Prostate gland (tissue), 2 donors: ENCODE measurements around the gene MT1M. TPM values are rescaled to one million over a fixed set of nuclear protein-coding genes. Genes with fewer than 3 reads are reported as not detected.

Experiments
- DNase-seq: peaks from one replicate; pipeline ENCODE4 v3.0.0-alpha.2; 2019; ENCODE audit warnings: low spot score
- H3K27ac ChIP-seq, 2 donors: fragments of 200-600 bp; sonication (generic); 2 replicates each; pipeline ENCODE4 v1.5.1; 2017 to 2019
- H3K27me3 ChIP-seq: fragments of 200-600 bp; sonication (generic); replicated peaks from 2 replicates; pipeline ENCODE4 v1.5.1; 2019; ENCODE audit not compliant: insufficient read depth
- H3K36me3 ChIP-seq, 2 donors: fragments of 200-600 bp; sonication (generic); 1 replicate in 1 of 2; 2 replicates in 1 of 2; pipeline versions ENCODE4 v1.5.1 to v1.8.1; 2017 to 2019
- H3K4me1 ChIP-seq: fragments of 200-600 bp; sonication (generic); replicated peaks from 2 replicates; pipeline ENCODE4 v1.5.1; 2019
- H3K4me3 ChIP-seq, 2 donors: fragments of 200-600 bp; sonication (generic); 2 replicates each; pipeline ENCODE4 v1.5.1; 2017 to 2019
- H3K9me3 ChIP-seq: fragments of 200-600 bp; sonication (generic); 2 replicates; pipeline ENCODE4 v1.5.1; 2017
- POLR2A ChIP-seq: fragments of 450-650 bp; IDR thresholded peaks from one replicate; pipeline ENCODE4 v1.6.1; 2016; ENCODE audit warnings: antibody characterized with exemption, mild to moderate bottlenecking
- POLR2AphosphoS5 ChIP-seq: sonication (generic); formaldehyde crosslinking; IDR thresholded peaks from one replicate; pipeline ENCODE4 v1.6.1; 2017; ENCODE audit warnings: antibody characterized with exemption
- WGBS: methylation state at CpG from one replicate; pipeline ENCODE4 v1.1.5; 2018; 5-methylcytosine and 5-hydroxymethylcytosine counted together
- intact Hi-C: fragments of 100-400 bp; cut with DNase I; formaldehyde crosslinking; loops from one replicate; pipeline ENCODE4 v1.14.2; 2022
- total RNA-seq, 2 donors: library from RNA; depleted of rRNA; stranded (reverse); fragments of >200 nt; gene quantifications; one replicate each; pipeline ENCODE4 v1.1.0, GENCODE V29; 2016
- TF ChIP-seq, protein P1 (sequence below), 4 experiments: fragments of 200-600 bp in 2 of 4; fragments of 450-650 bp in 2 of 4; sonication (generic) in 2 of 4; IDR thresholded peaks; 1 replicate in 3 of 4; 2 replicates in 1 of 4; pipeline ENCODE4 v1.5.1; 2016 to 2019; ENCODE audit warnings: antibody characterized with exemption in 4 of 4, mild to moderate bottlenecking in 2 of 4, moderate library complexity in 2 of 4

Gene MT1M
- total RNA-seq, 2 donors from 2014 or later = 14.8 to 37.4 TPM

DNA sequence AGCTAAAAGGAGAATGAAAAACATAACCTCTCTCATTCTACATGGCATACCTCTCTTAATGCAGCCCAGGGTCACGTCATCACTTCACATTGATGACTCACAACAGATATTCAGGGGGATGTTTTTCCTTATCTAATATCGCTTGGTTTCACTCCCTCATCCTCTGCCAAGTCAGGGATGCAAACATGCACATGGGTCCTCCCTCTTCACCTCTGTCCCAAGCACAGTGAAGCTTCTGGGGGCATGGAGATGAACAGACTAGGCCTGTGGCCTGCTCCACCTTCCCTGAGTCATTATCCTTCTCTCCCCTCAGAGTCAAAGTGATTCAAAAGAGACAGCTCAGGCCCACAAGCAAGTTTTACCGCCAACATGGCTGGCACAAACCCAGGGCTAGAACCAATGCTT is 26.4 kb upstream of the MT1M start:
- H3K27ac ChIP-seq = peak overlapping the region; percentile 86 to 90
- no peak overlapping the region for H3K4me3 ChIP-seq
- H3K36me3 ChIP-seq = no peaks in the 10 kb centered on the region
- peaks cover 22% of the 10 kb centered on the region for H3K4me1 ChIP-seq
- H3K9me3 ChIP-seq = no peaks in the 10 kb centered on the region
- intact Hi-C loops = loop anchor here (5.0 kb wide), 1 partner anchor 76 kb away; the partner anchor contains the start of gene MT1X
- 49% methylated on average over 3 of the region's 3 CpGs for WGBS
- no peak for DNase-seq
- TF ChIP-seq POLR2AphosphoS5 (no peak), POLR2A (no peak)
- TF ChIP-seq, protein P1, sequence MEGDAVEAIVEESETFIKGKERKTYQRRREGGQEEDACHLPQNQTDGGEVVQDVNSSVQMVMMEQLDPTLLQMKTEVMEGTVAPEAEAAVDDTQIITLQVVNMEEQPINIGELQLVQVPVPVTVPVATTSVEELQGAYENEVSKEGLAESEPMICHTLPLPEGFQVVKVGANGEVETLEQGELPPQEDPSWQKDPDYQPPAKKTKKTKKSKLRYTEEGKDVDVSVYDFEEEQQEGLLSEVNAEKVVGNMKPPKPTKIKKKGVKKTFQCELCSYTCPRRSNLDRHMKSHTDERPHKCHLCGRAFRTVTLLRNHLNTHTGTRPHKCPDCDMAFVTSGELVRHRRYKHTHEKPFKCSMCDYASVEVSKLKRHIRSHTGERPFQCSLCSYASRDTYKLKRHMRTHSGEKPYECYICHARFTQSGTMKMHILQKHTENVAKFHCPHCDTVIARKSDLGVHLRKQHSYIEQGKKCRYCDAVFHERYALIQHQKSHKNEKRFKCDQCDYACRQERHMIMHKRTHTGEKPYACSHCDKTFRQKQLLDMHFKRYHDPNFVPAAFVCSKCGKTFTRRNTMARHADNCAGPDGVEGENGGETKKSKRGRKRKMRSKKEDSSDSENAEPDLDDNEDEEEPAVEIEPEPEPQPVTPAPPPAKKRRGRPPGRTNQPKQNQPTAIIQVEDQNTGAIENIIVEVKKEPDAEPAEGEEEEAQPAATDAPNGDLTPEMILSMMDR (IDR thresholded peaks at IDR 0.05) = no peak
- H3K27me3 ChIP-seq = no peaks in the 10 kb centered on the region

DNA sequence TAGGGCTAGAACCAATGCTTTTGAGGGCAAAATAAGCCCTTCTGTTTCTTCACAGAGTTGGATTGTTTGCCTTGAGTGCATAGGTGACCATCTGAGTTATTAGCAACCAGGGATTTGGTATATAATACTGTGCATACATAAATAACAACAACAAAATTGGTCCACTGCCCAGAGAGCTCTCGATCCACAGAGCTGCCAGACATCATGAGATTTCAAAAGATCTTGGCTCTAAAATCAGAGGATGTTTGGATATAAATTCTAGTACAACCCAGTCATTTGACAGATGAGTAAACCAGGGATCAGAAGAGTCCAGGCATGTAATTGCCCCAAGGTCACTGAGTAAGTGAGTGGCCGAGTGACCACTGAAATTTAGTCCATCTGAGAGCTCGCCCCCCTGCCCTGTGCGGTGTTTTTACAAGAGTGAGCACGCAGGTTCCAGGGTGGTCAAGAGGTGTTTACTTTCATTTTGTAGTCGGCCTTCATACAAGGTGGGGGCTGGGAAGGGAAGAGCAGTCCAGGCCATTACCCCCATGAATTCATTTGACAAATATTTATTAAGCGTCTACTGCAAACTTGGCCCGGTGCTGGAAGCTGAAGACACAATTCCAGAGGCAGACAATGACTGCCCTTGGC is 25.9 kb upstream of the MT1M start:
- intact Hi-C loops = loop anchor here (5.0 kb wide), 1 partner anchor 76 kb away; the partner anchor contains the start of gene MT1X
- H3K36me3 ChIP-seq = no peaks in the 10 kb centered on the region
- WGBS = 6% methylated on average over 8 of the region's 8 CpGs
- H3K27me3 ChIP-seq = no peaks in the 10 kb centered on the region
- DNase-seq = peak; percentile 59
- H3K4me3 ChIP-seq = no peak overlapping the region
- H3K9me3 ChIP-seq = no peaks in the 10 kb centered on the region
- H3K27ac ChIP-seq = peak overlapping the region; percentile 86 to 90
- no peak for TF ChIP-seq POLR2A
- peak; percentile 39 for TF ChIP-seq POLR2AphosphoS5
- TF ChIP-seq, protein P1 (IDR thresholded peaks at IDR 0.05) = no peak
- peaks cover 22% of the 10 kb centered on the region for H3K4me1 ChIP-seq

- peaks cover 22% of the 10 kb centered on the region for H3K4me1 ChIP-seq
- TF ChIP-seq, protein P1 (IDR thresholded peaks at IDR 0.05) = no peak
- peak; percentile 77 for TF ChIP-seq POLR2AphosphoS5
- H3K27me3 ChIP-seq = no peaks in the 10 kb centered on the region
- intact Hi-C loops = loop anchor here (5.0 kb wide), 1 partner anchor 75 kb away; the partner anchor contains the start of gene MT1X
- no peaks in the 10 kb centered on the region for H3K36me3 ChIP-seq
- WGBS = 32% methylated on average over 14 of the region's 14 CpGs
- peak overlapping the region; percentile 86 to 90 for H3K27ac ChIP-seq
- no peak overlapping the region for H3K4me3 ChIP-seq
- peak; percentile 82 for DNase-seq
- H3K9me3 ChIP-seq = no peaks in the 10 kb centered on the region
Observed at GRCh38 chr16:56607109-56607618, 25.3 kb upstream of the MT1M start.

DNA sequence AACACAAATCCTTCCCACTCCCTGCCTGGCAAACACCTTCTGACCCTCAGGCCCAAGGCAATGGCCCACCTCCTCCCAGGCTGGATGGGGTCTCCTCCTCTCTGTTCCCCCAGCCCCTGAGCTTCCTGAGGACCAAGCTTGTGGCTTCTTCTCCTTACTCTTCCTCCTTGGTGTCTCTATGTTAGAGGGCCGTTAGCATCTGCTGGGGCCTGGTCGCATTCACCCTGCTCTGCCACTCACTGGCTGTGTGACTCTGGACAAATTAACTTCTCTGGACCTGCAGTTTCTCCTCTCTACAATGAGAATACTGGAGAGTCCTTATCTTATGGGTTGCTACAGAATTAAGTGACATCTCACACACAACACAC is 24.8 kb upstream of the MT1M start:
- H3K27me3 ChIP-seq = no peaks in the 10 kb centered on the region
- H3K4me1 ChIP-seq = peaks cover 22% of the 10 kb centered on the region
- no peaks in the 10 kb centered on the region for H3K36me3 ChIP-seq
- intact Hi-C loops = loop anchor here (5.0 kb wide), 1 partner anchor 75 kb away; the partner anchor contains the start of gene MT1X
- peak overlapping the region; percentile 86 to 90 for H3K27ac ChIP-seq
- DNase-seq = no peak
- H3K9me3 ChIP-seq = no peaks in the 10 kb centered on the region
- 67% methylated on average over 2 of the region's 2 CpGs for WGBS
- H3K4me3 ChIP-seq = no peak overlapping the region
- TF ChIP-seq POLR2A = no peak
- TF ChIP-seq, protein P1 (IDR thresholded peaks at IDR 0.05) = no peak
- no peak for TF ChIP-seq POLR2AphosphoS5
